ENCODE results near the gene P2RY4. TPM values are rescaled to one million over a fixed set of nuclear protein-coding genes. Genes with fewer than 3 reads are reported as not detected.
A peak's percentile ranks its signal among the peaks of the same experiment; 100 is the strongest.

P2RY4 gene
- total and polyA plus RNA-seq, 2 of the 8 experiments (the other 6 are each of a cell fraction or from before 2014, with no cell fraction given): 0.38 TPM; not detected in 1

- H3K79me2 ChIP-seq (ENCODE audit: control insufficient read depth in 1 of 2, insufficient read depth in 2 of 2, low read length in 2 of 2): no peaks in the 10 kb centered on the region
- H2BK15ac ChIP-seq (ENCODE audit: low read length): no peak overlapping the region
- H2BK5ac ChIP-seq (ENCODE audit: low read depth, low read length): no peak overlapping the region
- no peak overlapping the region for H3K18ac ChIP-seq (ENCODE audit: extremely low read depth, low read length)
- no peaks in the 10 kb centered on the region for H3K23me2 ChIP-seq (ENCODE audit: low read depth, low read length)
- H4K20me1 ChIP-seq (replicated peaks in 1 of 2; ENCODE audit: control insufficient read depth in 1 of 2, insufficient read depth in 2 of 2, low read length in 2 of 2): no peaks in the 10 kb centered on the region
- no peaks in the 10 kb centered on the region for H3K4me1 ChIP-seq (replicated peaks in 1 of 4; ENCODE audit: control insufficient read depth in 3 of 4, insufficient read depth in 4 of 4, low read length in 3 of 4)
- no peak overlapping the region for H3K4me3 ChIP-seq (ENCODE audit: extremely low read depth in 1 of 4, insufficient read depth in 2 of 4, low read depth in 3 of 4, low read length in 4 of 4)
- POLR2A ChIA-PET (ENCODE audit: partially characterized antibody): no interaction called here
- H3K36me3 ChIP-seq (ENCODE audit: control insufficient read depth in 2 of 4, insufficient read depth in 4 of 4, low read length in 3 of 4): no peaks in the 10 kb centered on the region
- H3K9ac ChIP-seq (replicated peaks in 1 of 4; ENCODE audit: extremely low read depth in 1 of 4, low read depth in 3 of 4, low read length in 3 of 4): no peak overlapping the region
- H2BK20ac ChIP-seq (ENCODE audit: low read length): no peak overlapping the region
- no peak overlapping the region for H3K23ac ChIP-seq (ENCODE audit: insufficient read length)
- no peaks in the 10 kb centered on the region for H3K9me3 ChIP-seq (ENCODE audit: insufficient read depth in 2 of 2, low read depth in 1 of 2, low read length in 1 of 2)
- DNase-seq (ENCODE audit: low read depth in 1 of 2, low spot score in 2 of 2) (no peak), FAIRE-seq (peak; percentile 24)
- H2AFZ ChIP-seq (ENCODE audit: low read length): no peak overlapping the region
- no peak overlapping the region for H2BK12ac ChIP-seq (ENCODE audit: low read depth, low read length)
- H4K91ac ChIP-seq (replicated peaks; ENCODE audit: insufficient read length, low read length): no peak overlapping the region
- no peak overlapping the region for H4K8ac ChIP-seq (ENCODE audit: extremely low read depth, insufficient read depth, low read length)
- no peak overlapping the region for H2AK5ac ChIP-seq (ENCODE audit: low read depth, low read length)
- H3K27ac ChIP-seq (ENCODE audit: low read depth, low read length): no peak overlapping the region
- TF ChIP-seq CEBPB (IDR thresholded peaks at IDR 0.05; ENCODE audit: low read depth, low read length) (no peak), EP300 (IDR thresholded peaks at IDR 0.05; ENCODE audit: borderline replicate concordance in 1 of 2, low read depth in 2 of 2, low read length in 2 of 2) (no peak), RXRA (IDR thresholded peaks at IDR 0.05; ENCODE audit: insufficient read depth, low read depth, low read length) (no peak), RAD21 (IDR thresholded peaks at IDR 0.05 in 1 of 2, conservative IDR thresholded peaks at IDR 0.05 in 1 of 2; ENCODE audit: low read depth in 2 of 2, low read length in 2 of 2) (no peak), CTBP2 (IDR thresholded peaks at IDR 0.05; ENCODE audit: borderline replicate concordance, insufficient read depth, insufficient read length, low read length) (no peak), BACH1 (IDR thresholded peaks at IDR 0.05; ENCODE audit: low read length) (no peak)
- no peaks in the 10 kb centered on the region for H3K79me1 ChIP-seq (ENCODE audit: low read depth, low read length)
- no peak overlapping the region for H3K4ac ChIP-seq (replicated peaks; ENCODE audit: insufficient read length, low read depth, low read length)
- no peak overlapping the region for H2BK120ac ChIP-seq (replicated peaks; ENCODE audit: low read depth, low read length)
- no peak overlapping the region for H3K56ac ChIP-seq (replicated peaks; ENCODE audit: insufficient read length, low read depth, low read length)
- no peak overlapping the region for H4K5ac ChIP-seq (ENCODE audit: insufficient read length, low read depth, low read length)
- H3K27me3 ChIP-seq (replicated peaks in 1 of 4; ENCODE audit: control insufficient read depth in 3 of 4, extremely low read depth in 1 of 4, insufficient read depth in 3 of 4, low read length in 3 of 4): no peaks in the 10 kb centered on the region
- WGBS, 2 experiments (ENCODE audit: extremely low coverage in 1 of 2, insufficient coverage in 1 of 2, insufficient read length in 1 of 2, insufficient replicate concordance in 2 of 2, low coverage in 1 of 2, low lambda C conversion rate in 2 of 2, missing lambda C conversion rate in 1 of 2): 78% methylated on average over 1 of the region's 1 CpG; no CpG with 5 or more reads in 1 of the 2 experiments
- CTCF ChIA-PET (ENCODE audit: partially characterized antibody): interaction anchor here (2.4 kb wide), 1 partner anchor 8 kb away, joined by 9 read pairs; no protein-coding TSS in a partner anchor
- no peak overlapping the region for H3K4me2 ChIP-seq (ENCODE audit: insufficient read depth in 1 of 2, low read depth in 2 of 2, low read length in 2 of 2)
- H3K14ac ChIP-seq (ENCODE audit: insufficient read length): no peak overlapping the region
Measured at GRCh38 chrX:70254063-70254400, 6.0 kb downstream of the P2RY4 start.
